HepG2 (cell line): Measurements from ENCODE around the gene DNAJC11. TPM values are rescaled to one million over a fixed set of nuclear protein-coding genes. Genes with fewer than 3 reads are reported as not detected.
A peak's percentile ranks its signal among the peaks of the same experiment; 100 is the strongest.

Experiments
- ARHGAP35 ChIP-seq: sonication (generic); formaldehyde crosslinking; IDR thresholded peaks from 2 replicates; pipeline ENCODE4 v1.9.0; 2022; ENCODE audit warnings: mild to moderate bottlenecking, inconsistent platforms, moderate library complexity, missing genetic modification reagents, borderline replicate concordance
- ATF5 ChIP-seq: sonication (generic); formaldehyde crosslinking; IDR thresholded peaks from 2 replicates; pipeline ENCODE4 v1.4.0; 2020; ENCODE audit warnings: mild to moderate bottlenecking, low read depth, missing genetic modification reagents
- ATF7 ChIP-seq, 2 experiments: fragments of 450-650 bp in 1 of 2; sonication (generic) in 1 of 2; formaldehyde crosslinking in 1 of 2; IDR thresholded peaks; 2 replicates each; pipeline versions ENCODE4 v1.4.0 to v1.6.1; 2016 to 2020; ENCODE audit warnings: antibody characterized with exemption in 1 of 2, mild to moderate bottlenecking in 1 of 2, missing genetic modification reagents in 1 of 2
- CHCHD3 ChIP-seq: sonication (generic); formaldehyde crosslinking; IDR thresholded peaks from 2 replicates; pipeline ENCODE4 v1.8.0; 2022; ENCODE audit warnings: mild to moderate bottlenecking, missing genetic modification reagents, moderate library complexity
- FLYWCH1 ChIP-seq: sonication (generic); formaldehyde crosslinking; IDR thresholded peaks from 2 replicates; pipeline ENCODE4 v1.8.1; 2023; ENCODE audit warnings: mild to moderate bottlenecking, missing genetic modification reagents
- ISX ChIP-seq: sonication (generic); formaldehyde crosslinking; conservative IDR thresholded peaks from 2 replicates; pipeline ENCODE4 v1.5.0; 2020; ENCODE audit warnings: missing genetic modification reagents
- KLF6 ChIP-seq: IDR thresholded peaks from 2 replicates; pipeline ENCODE4 v1.8.0; 2016; ENCODE audit warnings: missing biosample characterization, missing genetic modification reagents
- MED13 ChIP-seq: sonication (generic); formaldehyde crosslinking; IDR thresholded peaks from 2 replicates; pipeline ENCODE4 v1.5.0; 2020; ENCODE audit warnings: missing genetic modification reagents
- MIER2 ChIP-seq: IDR thresholded peaks from 2 replicates; pipeline ENCODE4 v1.6.1; 2016; ENCODE audit warnings: missing biosample characterization, missing genetic modification reagents
- MTF2 ChIP-seq: sonication (generic); formaldehyde crosslinking; IDR thresholded peaks from 2 replicates; pipeline ENCODE4 v1.5.0; 2020; ENCODE audit warnings: missing genetic modification reagents, borderline replicate concordance
- NKX3-1 ChIP-seq: sonication (generic); formaldehyde crosslinking; IDR thresholded peaks from 2 replicates; pipeline ENCODE4 v1.5.0; 2020; ENCODE audit warnings: missing genetic modification reagents
- ONECUT2 ChIP-seq: sonication (generic); formaldehyde crosslinking; IDR thresholded peaks from 2 replicates; pipeline ENCODE4 v1.4.0; 2020; ENCODE audit warnings: missing genetic modification reagents
- RBM39 ChIP-seq: fragments of 200-400 bp; formaldehyde crosslinking; IDR thresholded peaks from one replicate; pipeline ENCODE4 v1.6.1; 2018; ENCODE audit warnings: antibody characterized with exemption, mild to moderate bottlenecking, low read depth, low read length; ENCODE audit not compliant: poor library complexity, severe bottlenecking
- RNF219 ChIP-seq: sonication (generic); formaldehyde crosslinking; IDR thresholded peaks from 2 replicates; pipeline ENCODE4 v1.5.0; 2020; ENCODE audit warnings: mild to moderate bottlenecking, missing genetic modification reagents
- SMYD3 ChIP-seq: sonication (generic); formaldehyde crosslinking; IDR thresholded peaks from 2 replicates; pipeline ENCODE4 v1.8.1; 2023; ENCODE audit warnings: mild to moderate bottlenecking, missing genetic modification reagents
- STAT5B ChIP-seq: sonication (generic); formaldehyde crosslinking; IDR thresholded peaks from 2 replicates; pipeline ENCODE4 v1.4.0; 2020; ENCODE audit warnings: missing genetic modification reagents
- TERF1 ChIP-seq: sonication (generic); formaldehyde crosslinking; IDR thresholded peaks from 2 replicates; pipeline ENCODE4 v1.8.0; 2022; ENCODE audit warnings: mild to moderate bottlenecking, missing genetic modification reagents, moderate library complexity
- TOPORS ChIP-seq: sonication (generic); formaldehyde crosslinking; IDR thresholded peaks from 2 replicates; pipeline ENCODE4 v1.8.0; 2023; ENCODE audit warnings: mild to moderate bottlenecking, missing genetic modification reagents
- ZMYM2 ChIP-seq: sonication (generic); formaldehyde crosslinking; IDR thresholded peaks from 2 replicates; pipeline ENCODE4 v1.8.0; 2022; ENCODE audit warnings: mild to moderate bottlenecking, missing genetic modification reagents
- ZNF260 ChIP-seq: sonication (generic); formaldehyde crosslinking; IDR thresholded peaks from 2 replicates; pipeline ENCODE4 v1.4.0; 2020; ENCODE audit warnings: missing genetic modification reagents, low read depth, mild to moderate bottlenecking, borderline replicate concordance
- ZNF503 ChIP-seq: sonication (generic); formaldehyde crosslinking; IDR thresholded peaks from 2 replicates; pipeline ENCODE4 v1.4.0; 2020; ENCODE audit warnings: missing genetic modification reagents
- ZNF577 ChIP-seq: sonication (generic); formaldehyde crosslinking; IDR thresholded peaks from 2 replicates; pipeline ENCODE4 v1.4.0; 2020; ENCODE audit warnings: mild to moderate bottlenecking, low read depth, missing genetic modification reagents, borderline replicate concordance
- ZNF615 ChIP-seq: sonication (generic); formaldehyde crosslinking; IDR thresholded peaks from 2 replicates; pipeline ENCODE4 v1.5.0; 2020; ENCODE audit warnings: mild to moderate bottlenecking, missing genetic modification reagents, borderline replicate concordance
- polyA plus RNA-seq, 8 experiments: library from polyadenylated mRNA; depleted of rRNA in 3 of 8; stranded (reverse) in 7 of 8; unstranded in 1 of 8; fragments of >200 nt; fragmentation: Illumina TruSeq in 4 of 8; extraction: Trizol in 4 of 8; gene quantifications; 2 replicates each; pipeline versions ENCODE4 v1.2.1 to v1.2.3, GENCODE V29; 2011 to 2016; ENCODE audit warnings: low read depth in 4 of 8, missing spikeins in 1 of 8, mixed read lengths in 1 of 8; ENCODE audit not compliant: insufficient read depth in 1 of 8
- total RNA-seq, 5 experiments: library from RNA; depleted of rRNA; stranded (reverse); fragments of >200 nt; fragmentation: Illumina TruSeq; extraction: Trizol; gene quantifications; 2 replicates each; pipeline ENCODE4 v1.2.3, GENCODE V29; 2016; ENCODE audit warnings: low read depth in 1 of 5

DNAJC11 gene
- total and polyA plus RNA-seq, 2 of the 13 experiments (the other 11 are each of a cell fraction or from before 2014, with no cell fraction given), result 25.1 to 47.6 TPM

- TF ChIP-seq RNF219 (CRISPR knock-in tag) (no peak), MED13 (CRISPR knock-in tag) (peak; percentile 63; the same call in 1 of the 2 replicates), SMYD3 (CRISPR knock-in tag) (peak; percentile 74; the same call in 1 of the 2 replicates), NKX3-1 (CRISPR knock-in tag) (peak; percentile 93), ARHGAP35 (CRISPR knock-in tag) (0 out of 2 replicates have a peak, but pooled peaks have one; percentile 49), ISX (CRISPR knock-in tag) (peak; percentile 94), ZNF615 (CRISPR knock-in tag) (no peak), FLYWCH1 (no peak), ZNF577 (CRISPR knock-in tag) (0 out of 2 replicates have a peak, but pooled peaks have one; percentile 63), MTF2 (CRISPR knock-in tag) (no peak), ATF5 (CRISPR knock-in tag) (no peak), TOPORS (CRISPR knock-in tag) (peak; percentile 90), STAT5B (CRISPR knock-in tag) (no peak), ATF7 (IDR thresholded peaks at IDR 0.05) (no peak), ATF7 (CRISPR knock-in tag; IDR thresholded peaks at IDR 0.05) (no peak), KLF6 (CRISPR knock-in tag) (peak; percentile 74; the same call in 1 of the 2 replicates), ZNF260 (CRISPR knock-in tag) (no peak), TERF1 (peak; percentile 95), CHCHD3 (CRISPR knock-in tag) (peak; percentile 99), ONECUT2 (CRISPR knock-in tag) (peak; percentile 48; the same call in 1 of the 2 replicates), RBM39 (no peak), ZMYM2 (CRISPR knock-in tag) (peak; percentile 84), MIER2 (CRISPR knock-in tag) (no peak), ZNF503 (CRISPR knock-in tag) (no peak; the same call in none of the 2 replicates)
Measured at GRCh38 chr1:6701437-6702153, at the start of gene DNAJC11 (continued).
